ENCODE data around the gene DBF4. TPM values are rescaled to one million over a fixed set of nuclear protein-coding genes. Genes with fewer than 3 reads are reported as not detected.
"Not testable (repeated sequence)": the region's sequence is repeated elsewhere in the genome, so short reads cannot be mapped to it uniquely, and the experiment has no call there.

The DBF4 gene
- total RNA-seq (ENCODE audit: low replicate concordance) = 87.6 and 148 TPM in 2 replicates

DNA sequence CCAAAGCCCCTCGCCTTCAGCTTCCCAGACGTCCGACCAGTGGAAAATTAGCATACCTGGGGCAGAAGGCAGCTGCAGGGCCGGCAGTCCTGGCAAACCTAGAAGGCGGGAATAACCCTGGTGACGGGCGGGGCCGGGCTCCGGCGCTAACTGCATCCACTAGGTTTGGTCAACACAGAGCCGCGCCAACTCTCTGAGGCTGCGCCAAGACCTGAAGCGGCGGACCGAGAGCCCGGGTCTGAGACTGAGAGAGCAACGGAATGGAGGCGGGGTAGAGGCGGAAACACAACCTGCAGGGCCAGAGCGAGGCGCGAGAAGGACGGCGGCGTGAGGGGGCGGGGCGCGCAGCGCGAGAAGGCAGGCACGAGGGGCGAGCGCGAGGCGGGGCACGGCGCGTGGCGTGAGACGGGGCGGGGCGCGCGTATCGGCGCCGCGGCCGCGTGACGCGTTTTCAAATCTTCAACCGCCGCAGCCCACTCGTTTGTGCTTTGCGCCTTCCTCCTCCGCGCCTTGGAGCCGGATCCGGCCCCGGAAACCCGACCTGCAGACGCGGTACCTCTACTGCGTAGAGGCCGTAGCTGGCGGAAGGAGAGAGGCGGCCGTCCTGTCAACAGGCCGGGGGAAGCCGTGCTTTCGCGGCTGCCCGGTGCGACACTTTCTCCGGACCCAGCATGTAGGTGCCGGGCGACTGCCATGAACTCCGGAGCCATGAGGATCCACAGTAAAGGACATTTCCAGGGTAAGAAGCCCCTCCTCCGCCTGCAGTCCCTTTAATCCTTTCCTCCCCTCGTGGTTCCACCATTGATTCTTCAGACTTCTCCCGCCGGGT lies at the start of gene DBF4, which contains the start of gene SLC25A40:
DBF4 (plus strand) TSS at position 454 of the 829 bp plus-strand sequence; CDS start at position 694, 240 bp downstream.
SLC25A40 (minus strand) TSS at position 321 of the 829 bp plus-strand sequence. CDS start 17,633 bp downstream, outside the sequence.
- Histone ChIP-seq H3K27ac (peak within 1 kb of the TSS; percentile 93), H3K79me2 (ENCODE audit: low read depth) (peaks cover 90% of the 10 kb centered on the region)

GRCh38 chr7:87828383-87828782 lies 47.9 kb upstream of the DBF4 start:
- DNase-seq (ENCODE audit: low spot score); H3K9me3 ChIP-seq (ENCODE audit: low read depth); H3K9ac ChIP-seq; H3K4me2 ChIP-seq; H4K20me1 ChIP-seq (ENCODE audit: low read depth); H3K27me3 ChIP-seq; H2AFZ ChIP-seq (replicated peaks); H3F3A ChIP-seq (ENCODE audit: low read depth); H3K4me1 ChIP-seq; H3K27me3 Mint-ChIP-seq (ENCODE audit: insufficient read depth, low read depth); H3K27ac ChIP-seq; H3K27ac Mint-ChIP-seq; H3K4me1 Mint-ChIP-seq; H3K79me2 ChIP-seq (ENCODE audit: low read depth); H3K4me3 Mint-ChIP-seq; H3K36me3 Mint-ChIP-seq; H3K4me3 ChIP-seq; H3K36me3 ChIP-seq: not testable (repeated sequence)
- H3K9me3 Mint-ChIP-seq = peaks cover 22% of the 10 kb centered on the region

More for the DNA sequence above, at the start of gene DBF4, which contains the start of gene SLC25A40:
- Histone ChIP-seq H3K4me2 (peak within 1 kb of the TSS; percentile 94), H3K4me1 (peaks cover 22% of the 10 kb centered on the region), H3K9me3 (ENCODE audit: low read depth) (peaks cover 5% of the 10 kb centered on the region), H3K9ac (peak within 1 kb of the TSS; percentile 66), H3K27me3 (no peaks in the 10 kb centered on the region), H3K4me3 (peak within 1 kb of the TSS; percentile 90), H2AFZ (replicated peaks) (peak within 1 kb of the TSS; percentile 99), H3F3A (ENCODE audit: low read depth) (peaks cover 23% of the 10 kb centered on the region), H4K20me1 (ENCODE audit: low read depth) (peaks cover 25% of the 10 kb centered on the region), H3K36me3 (peaks cover 10% of the 10 kb centered on the region)
- Mint-ChIP-seq H3K27ac (peak within 1 kb of the TSS; percentile 88), H3K4me3 (peak within 1 kb of the TSS; percentile 96), H3K4me1 (peaks cover 19% of the 10 kb centered on the region), H3K36me3 (peaks cover 39% of the 10 kb centered on the region), H3K9me3 (peaks cover 16% of the 10 kb centered on the region), H3K27me3 (ENCODE audit: insufficient read depth, low read depth) (no peaks in the 10 kb centered on the region)
- peak; percentile 96 for DNase-seq (ENCODE audit: low spot score)
- TF ChIP-seq EZH2 (IDR thresholded peaks at IDR 0.05) = peak; percentile 13
- no peak for TF ChIP-seq EZH2phosphoT487 (IDR thresholded peaks at IDR 0.05)
- TF ChIP-seq, protein P1, sequence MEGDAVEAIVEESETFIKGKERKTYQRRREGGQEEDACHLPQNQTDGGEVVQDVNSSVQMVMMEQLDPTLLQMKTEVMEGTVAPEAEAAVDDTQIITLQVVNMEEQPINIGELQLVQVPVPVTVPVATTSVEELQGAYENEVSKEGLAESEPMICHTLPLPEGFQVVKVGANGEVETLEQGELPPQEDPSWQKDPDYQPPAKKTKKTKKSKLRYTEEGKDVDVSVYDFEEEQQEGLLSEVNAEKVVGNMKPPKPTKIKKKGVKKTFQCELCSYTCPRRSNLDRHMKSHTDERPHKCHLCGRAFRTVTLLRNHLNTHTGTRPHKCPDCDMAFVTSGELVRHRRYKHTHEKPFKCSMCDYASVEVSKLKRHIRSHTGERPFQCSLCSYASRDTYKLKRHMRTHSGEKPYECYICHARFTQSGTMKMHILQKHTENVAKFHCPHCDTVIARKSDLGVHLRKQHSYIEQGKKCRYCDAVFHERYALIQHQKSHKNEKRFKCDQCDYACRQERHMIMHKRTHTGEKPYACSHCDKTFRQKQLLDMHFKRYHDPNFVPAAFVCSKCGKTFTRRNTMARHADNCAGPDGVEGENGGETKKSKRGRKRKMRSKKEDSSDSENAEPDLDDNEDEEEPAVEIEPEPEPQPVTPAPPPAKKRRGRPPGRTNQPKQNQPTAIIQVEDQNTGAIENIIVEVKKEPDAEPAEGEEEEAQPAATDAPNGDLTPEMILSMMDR (IDR thresholded peaks at IDR 0.05) = peak; percentile 1

GRCh38 chr7:87831097-87831496 lies 45.2 kb upstream of the DBF4 start:
- Histone ChIP-seq H3K27me3 (no peaks in the 10 kb centered on the region), H4K20me1 (ENCODE audit: low read depth) (no peaks in the 10 kb centered on the region), H3K36me3 (no peaks in the 10 kb centered on the region), H3K4me2 (no peak overlapping the region), H3K4me3 (no peak overlapping the region), H3F3A (ENCODE audit: low read depth) (no peaks in the 10 kb centered on the region), H3K27ac (no peak overlapping the region), H3K9ac (no peak overlapping the region), H2AFZ (replicated peaks) (no peak overlapping the region), H3K79me2 (ENCODE audit: low read depth) (no peaks in the 10 kb centered on the region), H3K4me1 (no peaks in the 10 kb centered on the region), H3K9me3 (ENCODE audit: low read depth) (no peaks in the 10 kb centered on the region)
- TF ChIP-seq, protein P1 (IDR thresholded peaks at IDR 0.05) = no peak
- TF ChIP-seq EZH2phosphoT487 (IDR thresholded peaks at IDR 0.05) (no peak), EZH2 (IDR thresholded peaks at IDR 0.05) (no peak)
- Mint-ChIP-seq H3K27ac (no peak overlapping the region), H3K27me3 (ENCODE audit: insufficient read depth, low read depth) (no peaks in the 10 kb centered on the region), H3K36me3 (peaks cover under 1% of the 10 kb centered on the region), H3K4me3 (no peak overlapping the region), H3K9me3 (peaks cover 4% of the 10 kb centered on the region), H3K4me1 (no peaks in the 10 kb centered on the region)
- DNase-seq (ENCODE audit: low spot score) = no peak

DNA sequence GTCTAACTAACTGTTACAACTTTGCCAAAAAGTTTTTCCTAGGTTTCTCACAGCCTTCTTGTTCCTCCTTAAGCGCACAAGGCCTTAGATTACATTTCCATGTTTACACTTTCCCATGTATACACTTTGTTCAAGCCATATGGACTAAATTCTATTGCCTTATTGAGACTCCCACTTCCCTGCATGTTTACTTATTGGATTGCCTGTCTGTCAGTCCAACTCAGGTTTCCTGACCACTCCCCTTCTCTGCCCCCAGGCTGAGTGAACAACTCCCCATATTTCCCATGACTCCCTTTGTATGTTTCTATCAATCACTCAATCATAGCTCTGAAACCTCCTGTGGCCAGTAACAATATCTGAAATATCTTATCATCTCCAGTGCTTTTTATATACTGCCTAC lies 43.2 kb upstream of the DBF4 start:
- Histone ChIP-seq H2AFZ (replicated peaks) (no peak overlapping the region), H3F3A (ENCODE audit: low read depth) (no peaks in the 10 kb centered on the region), H3K36me3 (no peaks in the 10 kb centered on the region), H4K20me1 (ENCODE audit: low read depth) (no peaks in the 10 kb centered on the region), H3K9ac (no peak overlapping the region), H3K79me2 (ENCODE audit: low read depth) (no peaks in the 10 kb centered on the region), H3K4me2 (no peak overlapping the region), H3K27ac (no peak overlapping the region), H3K27me3 (no peaks in the 10 kb centered on the region), H3K4me1 (no peaks in the 10 kb centered on the region), H3K9me3 (ENCODE audit: low read depth) (no peaks in the 10 kb centered on the region), H3K4me3 (no peak overlapping the region)
- Mint-ChIP-seq H3K4me1 (no peaks in the 10 kb centered on the region), H3K4me3 (no peak overlapping the region), H3K27me3 (ENCODE audit: insufficient read depth, low read depth) (no peaks in the 10 kb centered on the region), H3K27ac (no peak overlapping the region), H3K36me3 (peaks cover 1% of the 10 kb centered on the region), H3K9me3 (no peaks in the 10 kb centered on the region)
- DNase-seq (ENCODE audit: low spot score) = no peak
- TF ChIP-seq EZH2phosphoT487 (IDR thresholded peaks at IDR 0.05) = no peak
- no peak for TF ChIP-seq EZH2 (IDR thresholded peaks at IDR 0.05)
- TF ChIP-seq, protein P1 (IDR thresholded peaks at IDR 0.05) = no peak

All from neural progenitor cell (in vitro differentiated cells).